ENCODE data around the gene ADCY10.

- TF ChIP-seq CTCF (IDR thresholded peaks at IDR 0.05) (no peak), POLR2A (IDR thresholded peaks at IDR 0.05) (no peak)
Observed at GRCh38 chr1:167762061-167762746, 151.7 kb downstream of the ADCY10 start.

Measured in adrenal gland (tissue), 5 donors.